Suppressor macrophage (primary cell): ENCODE results near the gene CCDC183.
"Not testable (repeated sequence)": the region's sequence is repeated elsewhere in the genome, so short reads cannot be mapped to it uniquely, and the experiment has no call there.

ENCODE experiments used
- DNase-seq, 4 experiments: peaks; one replicate each; pipeline ENCODE4 v3.0.0-alpha.2; 2020 to 2022

The CCDC183 gene

GRCh38 chr9:136825295-136826187, 29.4 kb downstream of the CCDC183 start:
- DNase-seq, result no peak

GRCh38 chr9:136826188-136826541, 30.0 kb downstream of the CCDC183 start:
- no peak for DNase-seq

GRCh38 chr9:136826703-136827582, 30.8 kb downstream of the CCDC183 start:
- DNase-seq, result no peak

DNA sequence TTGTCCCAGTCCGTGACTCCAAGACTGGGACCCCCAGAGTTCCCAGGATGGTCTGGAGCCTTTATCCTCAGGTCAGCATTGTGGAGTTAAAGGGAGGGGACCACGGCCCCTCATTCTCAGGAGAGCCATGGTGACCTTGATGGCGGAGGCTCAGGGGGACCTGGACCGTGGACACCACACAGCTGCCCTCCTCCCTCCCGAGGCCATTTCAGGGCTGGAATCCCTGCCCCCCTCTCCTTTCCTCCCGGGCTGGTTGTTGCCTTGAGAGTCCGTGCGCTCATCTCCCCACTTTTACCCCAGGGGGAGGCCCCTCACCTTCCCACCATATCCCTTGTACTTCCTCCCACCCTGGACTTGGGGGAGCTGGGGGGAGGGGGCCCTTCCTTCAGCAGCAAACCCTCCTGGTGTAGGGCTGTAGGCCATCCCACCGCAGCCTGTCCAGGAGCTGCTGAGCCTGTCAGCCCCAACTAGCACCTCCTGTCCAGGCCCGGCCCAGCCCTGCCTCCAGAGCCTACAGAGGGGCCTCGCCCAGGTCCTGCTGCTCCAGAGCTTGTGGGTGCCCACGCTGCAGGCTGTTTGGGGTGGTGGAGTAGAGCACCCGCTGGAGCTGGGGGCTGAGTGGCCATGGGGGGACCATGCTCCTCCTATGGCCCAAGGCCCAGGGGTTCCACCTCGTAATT, 31.8 kb downstream of the CCDC183 start:
- DNase-seq, result no peak

DNA sequence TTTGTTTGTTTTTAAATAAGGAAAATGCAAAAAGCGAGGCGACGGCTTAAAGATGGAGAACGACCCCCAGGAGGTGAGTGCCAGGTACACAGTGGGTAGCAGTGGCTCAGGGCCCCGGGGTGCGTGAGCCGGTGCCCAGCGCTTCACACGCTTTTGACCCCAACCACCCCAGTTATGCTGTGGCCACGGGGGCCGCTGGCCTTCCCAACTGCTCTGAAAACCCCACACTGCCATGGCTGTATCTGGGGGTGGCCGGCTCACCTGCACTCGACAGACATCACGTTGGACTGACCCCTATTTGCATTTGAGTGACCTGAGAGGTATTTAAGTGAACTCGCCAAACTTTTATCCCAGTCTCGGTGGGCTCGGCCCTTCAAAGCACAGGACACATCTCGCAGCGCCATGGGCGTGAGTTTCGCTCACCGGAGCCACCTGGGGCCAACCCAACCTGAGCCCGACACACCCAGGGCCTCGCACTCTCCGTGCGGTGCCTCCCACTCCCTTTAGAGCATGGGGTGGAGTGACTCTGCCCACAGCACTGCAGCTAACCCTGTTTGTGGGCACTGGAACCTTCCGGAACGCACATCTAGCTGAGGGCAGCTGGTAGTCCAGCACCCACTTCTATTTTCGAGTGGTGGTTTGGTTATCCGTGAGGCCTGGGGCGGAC, 32.5 kb downstream of the CCDC183 start:
- DNase-seq, result no peak

GRCh38 chr9:136829412-136829811, 33.3 kb downstream of the CCDC183 start:
- DNase-seq, result no peak

DNA sequence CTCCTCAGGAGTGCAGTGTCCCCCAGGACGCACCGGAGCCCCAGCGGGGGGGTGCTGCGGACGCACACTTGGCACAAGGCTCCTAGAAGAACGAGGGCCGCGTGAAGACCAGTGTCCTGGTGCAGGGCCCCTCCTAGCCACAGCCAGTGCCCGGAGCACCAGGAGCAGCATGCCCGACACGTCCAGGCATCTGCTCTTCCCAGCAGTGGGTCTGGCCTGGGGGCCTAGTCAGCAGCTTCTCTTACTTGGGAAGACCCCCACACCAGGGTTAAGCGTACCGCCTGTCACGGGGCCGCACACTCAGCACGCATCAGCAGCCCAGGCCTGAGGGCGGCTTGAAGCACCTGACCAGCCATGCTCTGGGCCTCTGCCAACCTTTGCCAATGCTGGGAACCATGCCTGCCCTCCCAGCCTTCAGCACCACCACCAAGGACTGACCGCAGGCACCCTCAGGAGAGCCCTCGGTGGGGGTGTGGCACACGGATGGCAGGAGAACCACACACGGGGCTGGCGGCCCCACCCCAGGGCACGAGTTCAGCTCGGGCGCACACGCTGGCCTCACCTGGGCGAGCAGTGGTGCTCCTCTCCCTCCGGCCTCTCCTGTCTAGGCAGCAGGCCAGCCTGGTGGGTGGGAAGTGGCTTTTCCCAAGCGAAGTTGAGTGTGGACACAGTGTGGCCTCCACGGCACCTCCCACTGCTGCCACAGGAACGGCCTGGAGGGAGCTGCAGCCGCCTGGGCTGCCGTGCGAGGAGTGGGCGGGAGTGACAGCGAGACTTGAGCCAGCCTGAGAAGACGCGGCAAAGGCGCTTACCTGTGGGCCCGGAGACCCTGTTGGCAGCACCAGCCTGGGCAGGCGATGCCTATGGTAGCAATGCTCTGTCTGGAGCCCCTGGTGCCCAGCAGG, 34.1 kb downstream of the CCDC183 start:
- DNase-seq, result no peak

DNA sequence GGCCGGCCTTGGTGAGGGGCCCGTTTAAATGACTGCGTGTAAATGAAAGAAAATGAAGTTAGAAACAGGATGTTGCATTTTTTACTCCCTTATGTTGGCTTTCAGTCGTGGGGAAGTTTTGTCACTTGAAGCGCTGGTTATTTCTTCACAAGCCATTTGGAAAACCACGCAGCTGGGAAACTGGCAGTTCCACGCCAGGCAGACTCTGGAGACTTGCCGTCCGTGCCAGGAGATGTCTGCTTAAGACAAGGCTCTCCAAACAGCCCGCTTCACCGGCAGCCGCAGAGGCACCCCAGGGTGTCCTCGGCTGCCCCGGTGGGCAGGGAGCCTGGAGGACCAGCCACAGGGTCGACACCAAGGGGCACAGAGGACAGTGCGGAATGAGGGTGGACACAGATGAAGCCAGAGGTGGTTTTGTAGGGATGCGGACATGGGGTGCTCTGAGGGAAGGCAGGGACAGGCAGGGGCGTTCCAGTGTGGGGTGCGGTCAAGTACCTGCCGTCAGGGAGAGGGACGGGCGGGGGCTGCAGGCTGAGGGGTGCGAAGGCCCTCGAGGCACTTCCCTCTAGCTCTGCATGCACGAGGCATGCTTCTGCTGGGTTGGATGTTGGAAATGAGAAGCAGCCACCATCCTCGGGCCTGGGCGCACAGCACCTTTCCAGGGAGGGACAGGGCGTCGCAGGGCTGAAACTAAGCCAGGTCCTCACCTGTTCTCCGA, 35.0 kb downstream of the CCDC183 start:
- no peak for DNase-seq

- no peak for DNase-seq
These were observed 35.6 kb downstream of the CCDC183 start for GRCh38 chr9:136831720-136832104.

GRCh38 chr9:136832581-136832980, 36.4 kb downstream of the CCDC183 start:
- DNase-seq, result no peak

- DNase-seq, result not testable (repeated sequence)
These were observed 37.4 kb downstream of the CCDC183 start for GRCh38 chr9:136833381-136834048.

DNA sequence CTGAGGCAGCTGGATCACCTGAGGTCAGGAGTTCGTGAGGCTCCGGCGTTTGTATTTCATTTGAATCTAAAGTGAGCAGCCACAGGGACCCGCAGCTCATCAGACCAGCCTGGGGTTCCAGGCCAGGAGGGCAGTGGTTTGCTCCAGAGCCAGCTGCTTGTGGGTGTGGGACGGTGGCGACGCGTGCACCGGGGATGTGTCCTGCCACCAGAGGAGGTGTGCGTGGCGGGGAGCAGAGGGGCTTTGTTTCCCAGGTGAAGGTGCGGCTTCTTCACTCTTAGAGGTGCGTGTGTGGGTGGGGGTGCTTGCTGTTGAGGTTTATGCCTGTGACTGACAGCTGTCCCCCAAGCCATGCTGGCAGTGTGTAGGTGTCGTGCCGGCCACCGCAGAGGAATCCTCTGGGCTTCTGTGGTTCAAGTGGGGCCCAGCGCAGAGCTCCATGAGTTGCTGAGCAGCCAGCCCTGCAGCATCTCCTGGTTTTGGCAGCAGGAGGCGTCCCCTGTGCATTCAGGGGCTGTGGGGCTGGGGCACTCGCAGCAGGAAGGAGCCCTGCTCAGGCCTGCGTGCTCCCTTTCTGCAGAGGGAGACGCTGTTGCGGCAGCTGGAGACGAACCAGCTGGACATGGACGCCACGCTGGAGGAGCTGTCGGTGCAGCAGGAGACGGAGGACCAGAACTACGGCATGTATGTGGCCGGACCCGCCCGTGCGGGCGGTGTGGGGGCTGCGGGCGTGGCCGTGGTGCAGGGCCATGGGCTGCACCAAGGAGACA, 39.2 kb downstream of the CCDC183 start:
- DNase-seq, result no peak

GRCh38 chr9:136835932-136836904, 40.1 kb downstream of the CCDC183 start:
- DNase-seq, result no peak

DNA sequence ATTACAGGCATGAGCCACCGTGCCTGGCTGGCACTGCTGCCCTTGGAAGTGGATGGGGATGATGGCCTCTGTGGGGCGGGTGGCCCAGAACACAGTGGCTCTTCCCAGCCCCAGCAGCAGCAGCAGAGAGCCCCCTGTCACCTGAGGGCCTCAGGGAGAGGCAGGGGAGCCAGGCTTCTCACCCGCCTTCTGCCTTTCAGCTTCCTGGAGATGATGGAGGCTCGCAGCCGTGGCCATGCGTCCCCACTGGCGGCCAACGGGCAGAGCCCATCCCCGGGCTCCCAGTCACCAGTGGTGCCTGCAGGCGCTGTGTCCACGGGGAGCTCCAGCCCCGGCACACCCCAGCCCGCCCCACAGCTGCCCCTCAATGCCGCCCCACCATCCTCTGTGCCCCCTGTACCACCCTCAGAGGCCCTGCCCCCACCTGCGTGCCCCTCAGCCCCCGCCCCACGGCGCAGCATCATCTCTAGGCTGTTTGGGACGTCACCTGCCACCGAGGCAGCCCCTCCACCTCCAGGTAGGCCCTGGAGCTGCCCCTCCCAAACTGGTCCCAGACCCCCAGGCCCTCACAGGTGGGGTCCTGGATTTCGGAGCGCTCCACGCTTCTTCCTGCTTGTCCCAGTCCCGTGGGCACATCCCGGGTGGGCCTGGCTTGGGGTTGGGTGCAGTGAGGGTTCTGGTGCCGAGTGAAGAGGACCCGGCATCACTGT, 41.2 kb downstream of the CCDC183 start:
- no peak for DNase-seq

DNA sequence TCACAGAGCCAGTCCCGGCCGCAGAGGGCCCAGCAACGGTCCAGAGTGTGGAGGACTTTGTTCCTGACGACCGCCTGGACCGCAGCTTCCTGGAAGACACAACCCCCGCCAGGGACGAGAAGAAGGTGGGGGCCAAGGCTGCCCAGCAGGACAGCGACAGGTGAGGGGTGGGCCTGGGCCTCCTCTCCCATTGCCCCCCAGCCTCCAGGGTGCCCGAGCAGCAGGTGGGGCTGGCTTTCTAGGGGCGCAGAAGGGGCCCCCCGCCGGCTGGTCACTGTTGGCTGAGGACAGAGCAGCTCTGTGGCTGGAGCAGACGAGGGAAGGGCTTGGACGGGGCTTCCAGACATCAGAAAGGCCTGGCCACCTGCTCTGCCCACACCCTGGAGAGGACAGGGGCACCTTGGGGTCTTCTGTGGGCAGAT, 41.7 kb downstream of the CCDC183 start:
- not testable (repeated sequence) for DNase-seq

DNA sequence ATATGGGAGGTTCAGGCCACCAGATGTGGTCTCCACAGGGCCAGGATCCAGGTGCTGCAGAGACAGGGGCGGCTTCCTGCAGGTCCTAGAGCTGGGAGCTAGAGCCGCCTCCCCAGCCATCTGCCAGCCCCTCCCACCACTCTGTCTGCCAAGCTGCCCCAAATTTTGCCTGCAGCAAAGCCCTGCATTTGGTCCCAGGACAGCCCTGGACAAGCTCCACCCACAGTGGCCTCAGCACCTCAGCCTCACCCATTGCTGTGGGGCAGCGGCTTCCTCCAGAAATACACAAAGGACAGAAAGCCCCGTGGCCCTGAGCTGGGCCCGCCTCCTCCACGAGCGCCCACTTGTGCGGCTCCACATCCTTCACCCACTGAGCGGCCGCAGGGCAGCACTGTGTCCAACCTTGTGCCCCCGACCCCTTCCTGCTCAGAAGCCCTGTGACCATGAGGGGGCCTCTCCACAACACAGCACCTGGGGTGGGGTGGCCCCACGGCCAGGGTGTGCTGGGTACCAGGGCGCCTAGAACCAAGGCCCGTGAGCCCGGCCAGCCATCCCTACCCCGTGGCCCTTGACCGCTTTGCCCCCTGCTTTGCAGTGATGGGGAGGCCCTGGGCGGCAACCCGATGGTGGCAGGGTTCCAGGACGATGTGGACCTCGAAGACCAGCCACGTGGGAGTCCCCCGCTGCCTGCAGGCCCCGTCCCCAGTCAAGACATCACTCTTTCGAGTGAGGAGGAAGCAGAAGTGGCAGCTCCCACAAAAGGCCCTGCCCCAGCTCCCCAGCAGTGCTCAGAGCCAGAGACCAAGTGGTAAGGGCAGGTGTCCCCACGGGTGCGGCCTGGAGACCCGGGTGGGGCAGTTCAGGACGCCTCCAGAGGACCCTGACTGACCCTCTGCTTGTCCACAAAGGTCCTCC, 42.4 kb downstream of the CCDC183 start:
- no peak for DNase-seq
